Endothelial cell of umbilical vein (primary cell): ENCODE data around the gene NRG3. TPM values are rescaled to one million over a fixed set of nuclear protein-coding genes. Genes with fewer than 3 reads are reported as not detected.

ENCODE experiments used
- BruUV-seq: library from RNA; stranded (reverse); fragments of 400-500 nt; replicated peaks from 2 replicates; lab custom pipeline; 2021; lab: Mats Ljungman, UMichigan
- CTCF ChIA-PET: fragments of 300-600, 350-600 bp; sonication (Branson Sonifier 250); formaldehyde crosslinking; loops from one replicate; lab custom pipeline; 2021; ENCODE audit warnings: antibody characterized with exemption, inconsistent platforms; lab: Charles Lee
- POLR2A ChIA-PET: fragments of 300-600, 350-600 bp; sonication (Branson Sonifier 250); formaldehyde crosslinking; loops from one replicate; lab custom pipeline; 2021; ENCODE audit warnings: antibody characterized with exemption, inconsistent platforms; lab: Charles Lee
- DNase-seq: peaks from one replicate; pipeline ENCODE4 v3.0.0-alpha.2; 2011; ENCODE audit warnings: low read depth, low spot score
- FAIRE-seq: peaks from 2 replicates; lab custom pipeline; 2011; peaks lifted over from hg19 to GRCh38; lab: Jason Lieb, UNC
- H2AFZ ChIP-seq: 2 replicates; pipeline ENCODE4 v1.6.0; 2012; ENCODE audit warnings: low read depth, low read length, control low read depth, inconsistent platforms
- H3K27ac ChIP-seq: 2 replicates; pipeline ENCODE4 v1.5.1; 2011; ENCODE audit warnings: low read depth, mild to moderate bottlenecking, control low read depth, low read length, moderate library complexity; ENCODE audit not compliant: insufficient read depth
- H3K27me3 ChIP-seq, 2 experiments: 2 replicates each; pipeline versions ENCODE4 v1.6.0 to v1.6.1; 2011; ENCODE audit warnings: low read length in 2 of 2, mixed read lengths in 1 of 2; ENCODE audit not compliant: control insufficient read depth in 2 of 2, insufficient read depth in 2 of 2
- H3K36me3 ChIP-seq, 2 experiments: 2 replicates in 1 of 2; 3 replicates in 1 of 2; pipeline ENCODE4 v1.5.1; 2011; ENCODE audit warnings: low read length in 2 of 2, mild to moderate bottlenecking in 1 of 2, moderate library complexity in 1 of 2; ENCODE audit not compliant: control insufficient read depth in 2 of 2, insufficient read depth in 2 of 2; ENCODE audit errors: extremely low read depth in 1 of 2
- H3K4me1 ChIP-seq: 3 replicates; pipeline ENCODE4 v1.5.1; 2011; ENCODE audit warnings: mild to moderate bottlenecking, low read length; ENCODE audit not compliant: control insufficient read depth, insufficient read depth; ENCODE audit errors: extremely low read depth
- H3K4me2 ChIP-seq: 2 replicates; pipeline ENCODE4 v1.6.1; 2011; ENCODE audit warnings: low read length, control low read depth, mixed read lengths; ENCODE audit not compliant: insufficient read depth
- H3K4me3 ChIP-seq, 3 experiments: fragments of 200-600 bp in 1 of 3; sonication (generic), shearing (Covaris generic) in 1 of 3; replicated peaks in 1 of 3; 2 replicates each; pipeline ENCODE4 v1.5.1; 2011 to 2016; ENCODE audit warnings: control low read depth in 3 of 3, low read length in 3 of 3, mild to moderate bottlenecking in 2 of 3, inconsistent platforms in 1 of 3, low read depth in 1 of 3, moderate library complexity in 1 of 3; ENCODE audit not compliant: insufficient read depth in 1 of 3
- H3K79me2 ChIP-seq: 2 replicates; pipeline ENCODE4 v1.6.0; 2012; ENCODE audit warnings: low read length, inconsistent platforms; ENCODE audit not compliant: control insufficient read depth, insufficient read depth
- H3K9ac ChIP-seq: replicated peaks from 2 replicates; pipeline ENCODE3; 2011; ENCODE audit warnings: low read length, control low read depth; ENCODE audit not compliant: insufficient read depth; ENCODE audit errors: extremely low read depth
- H3K9me1 ChIP-seq: replicated peaks from 3 replicates; pipeline ENCODE4 v1.6.0; 2011; ENCODE audit warnings: mild to moderate bottlenecking, low read length; ENCODE audit not compliant: control insufficient read depth, insufficient read depth; ENCODE audit errors: extremely low read depth
- H3K9me3 ChIP-seq: replicated peaks from 2 replicates; pipeline ENCODE4 v1.5.1; 2012; ENCODE audit warnings: low read length, inconsistent platforms; ENCODE audit not compliant: control insufficient read depth, insufficient read depth
- H4K20me1 ChIP-seq: replicated peaks from 2 replicates; pipeline ENCODE3; 2011; ENCODE audit warnings: mild to moderate bottlenecking, low read length; ENCODE audit not compliant: control insufficient read depth, insufficient read depth; ENCODE audit errors: extremely low read depth
- EZH2 ChIP-seq: IDR thresholded peaks from 2 replicates; pipeline ENCODE4 v1.6.1; 2012; ENCODE audit warnings: borderline replicate concordance, low read depth, mild to moderate bottlenecking, moderate library complexity, low read length, inconsistent platforms; ENCODE audit not compliant: severe bottlenecking
- FOS ChIP-seq: IDR thresholded peaks from 2 replicates; pipeline ENCODE4 v1.6.1; 2011; ENCODE audit warnings: mild to moderate bottlenecking, low read length, moderate library complexity, borderline replicate concordance; ENCODE audit not compliant: insufficient read depth
- GATA2 ChIP-seq: IDR thresholded peaks from 2 replicates; pipeline ENCODE4 v1.7.0; 2011; ENCODE audit warnings: low read depth, mild to moderate bottlenecking, moderate library complexity, mixed read lengths, low read length; ENCODE audit not compliant: insufficient read length, insufficient read depth
- JUN ChIP-seq: IDR thresholded peaks from 2 replicates; pipeline ENCODE4 v1.6.1; 2011; ENCODE audit warnings: borderline replicate concordance, low read depth; ENCODE audit not compliant: insufficient read length, insufficient read depth
- MYC ChIP-seq: IDR thresholded peaks from one replicate; pipeline ENCODE4 v1.6.1; 2011; ENCODE audit warnings: mild to moderate bottlenecking, low read depth, low read length
- POLR2A ChIP-seq: IDR thresholded peaks from 2 replicates; pipeline ENCODE4 v1.6.1; 2012; ENCODE audit warnings: low read depth, mild to moderate bottlenecking, control low read depth, low read length
- POLR2AphosphoS5 ChIP-seq: IDR thresholded peaks from 2 replicates; pipeline ENCODE4 v1.6.1; 2012; ENCODE audit warnings: low read depth, mild to moderate bottlenecking, control low read depth, low read length, moderate library complexity; ENCODE audit not compliant: insufficient read depth
- dilution Hi-C: fragments of 300-500 bp; cut with MboI; formaldehyde crosslinking; loops from one replicate; pipeline ENCODE4 v1.15.0; 2019; ENCODE audit warnings: low sequenced_read_pairs; ENCODE audit not compliant: extremely low pct_ligation_motif_present
- intact Hi-C: fragments of 100-400 bp; cut with micrococcal nuclease; formaldehyde crosslinking; loops from one replicate; pipeline ENCODE4 v1.10.0; 2022
- polyA plus RNA-seq, 4 experiments: library from polyadenylated mRNA; depleted of rRNA in 3 of 4; stranded (reverse) in 3 of 4; unstranded in 1 of 4; fragments of >200 nt; gene quantifications; 2 replicates each; pipeline versions ENCODE4 v1.2.1 to v1.2.3, GENCODE V29; 2011 to 2012; ENCODE audit warnings: missing spikeins in 1 of 4
- total RNA-seq: library from RNA; stranded (reverse); gene quantifications from 2 replicates; pipeline ENCODE4 v1.2.3, GENCODE V29; 2021
- TF ChIP-seq, protein P1 (sequence below): IDR thresholded peaks from 2 replicates; pipeline ENCODE4 v1.6.1; 2011; ENCODE audit not compliant: insufficient read depth, insufficient read length
- TF ChIP-seq, protein P2 (sequence below), 2 donors: IDR thresholded peaks; 1 replicate in 1 of 2; 2 replicates in 1 of 2; pipeline ENCODE4 v1.5.1; 2011; ENCODE audit warnings: low read length in 2 of 2, mild to moderate bottlenecking in 2 of 2, moderate library complexity in 2 of 2, control low read depth in 1 of 2, inconsistent platforms in 1 of 2, low read depth in 1 of 2; ENCODE audit not compliant: insufficient read depth in 1 of 2; ENCODE audit errors: extremely low read depth in 1 of 2

NRG3 gene
- total and polyA plus RNA-seq, 2 donors (not counting 3 experiments of a cell fraction or from before 2014, with no cell fraction given), result 1.9 to 3.9 TPM

DNA sequence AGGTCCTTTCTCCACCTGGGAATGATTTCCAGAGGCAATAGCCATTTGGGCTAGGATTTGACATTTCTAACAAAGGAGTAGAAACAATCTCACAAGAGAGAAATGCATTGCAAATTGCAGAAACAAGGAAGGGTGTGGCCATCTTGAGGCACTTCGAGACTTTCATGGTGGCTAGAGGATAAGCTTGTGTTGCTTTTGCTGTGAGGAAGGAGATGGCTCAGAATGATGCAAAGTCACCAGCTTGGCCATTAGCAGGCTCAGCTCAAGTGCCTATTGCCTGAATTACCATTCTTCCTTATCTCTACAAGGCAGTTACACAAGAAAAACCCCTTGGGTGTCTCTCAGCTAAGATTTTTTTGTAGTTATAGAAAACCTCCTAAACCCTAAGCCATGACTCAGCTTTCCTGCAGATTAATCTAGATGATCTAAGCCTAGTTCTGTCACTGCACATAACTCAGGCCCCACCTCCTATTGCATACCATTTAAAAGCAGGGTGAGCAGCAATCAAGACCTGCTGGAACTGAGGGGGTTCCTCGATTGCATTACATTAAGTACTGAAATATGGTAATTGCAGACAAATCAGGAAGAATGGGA, 683.1 kb downstream of the NRG3 start:
- H3K9me3 ChIP-seq, result no peaks in the 10 kb centered on the region
- H4K20me1 ChIP-seq, result no peaks in the 10 kb centered on the region
- peak; percentile 4 for DNase-seq
- H3K9me1 ChIP-seq, result no peaks in the 10 kb centered on the region
- no TSS peak for BruUV-seq
- ChIA-PET POLR2A (no interaction called here), CTCF (no interaction called here)
- H3K9ac ChIP-seq, result no peak overlapping the region
- H3K4me1 ChIP-seq, result no peaks in the 10 kb centered on the region
- intact Hi-C loops (no loop called here), dilution Hi-C loops (no loop called here)
- no peak overlapping the region for H3K4me3 ChIP-seq
- H2AFZ ChIP-seq, result peak overlapping the region; percentile 38
- H3K79me2 ChIP-seq, result no peaks in the 10 kb centered on the region
- no peak overlapping the region for H3K27ac ChIP-seq
- H3K27me3 ChIP-seq, result no peaks in the 10 kb centered on the region
- no peak overlapping the region for H3K4me2 ChIP-seq
- H3K36me3 ChIP-seq, result no peaks in the 10 kb centered on the region
- no peak for FAIRE-seq
- TF ChIP-seq MYC (no peak), JUN (no peak), POLR2AphosphoS5 (no peak), POLR2A (no peak), EZH2 (no peak), GATA2 (peak; percentile 69), FOS (peak; percentile 36)
- TF ChIP-seq, protein P1, sequence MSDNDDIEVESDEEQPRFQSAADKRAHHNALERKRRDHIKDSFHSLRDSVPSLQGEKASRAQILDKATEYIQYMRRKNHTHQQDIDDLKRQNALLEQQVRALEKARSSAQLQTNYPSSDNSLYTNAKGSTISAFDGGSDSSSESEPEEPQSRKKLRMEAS, result no peak
- TF ChIP-seq, protein P2, sequence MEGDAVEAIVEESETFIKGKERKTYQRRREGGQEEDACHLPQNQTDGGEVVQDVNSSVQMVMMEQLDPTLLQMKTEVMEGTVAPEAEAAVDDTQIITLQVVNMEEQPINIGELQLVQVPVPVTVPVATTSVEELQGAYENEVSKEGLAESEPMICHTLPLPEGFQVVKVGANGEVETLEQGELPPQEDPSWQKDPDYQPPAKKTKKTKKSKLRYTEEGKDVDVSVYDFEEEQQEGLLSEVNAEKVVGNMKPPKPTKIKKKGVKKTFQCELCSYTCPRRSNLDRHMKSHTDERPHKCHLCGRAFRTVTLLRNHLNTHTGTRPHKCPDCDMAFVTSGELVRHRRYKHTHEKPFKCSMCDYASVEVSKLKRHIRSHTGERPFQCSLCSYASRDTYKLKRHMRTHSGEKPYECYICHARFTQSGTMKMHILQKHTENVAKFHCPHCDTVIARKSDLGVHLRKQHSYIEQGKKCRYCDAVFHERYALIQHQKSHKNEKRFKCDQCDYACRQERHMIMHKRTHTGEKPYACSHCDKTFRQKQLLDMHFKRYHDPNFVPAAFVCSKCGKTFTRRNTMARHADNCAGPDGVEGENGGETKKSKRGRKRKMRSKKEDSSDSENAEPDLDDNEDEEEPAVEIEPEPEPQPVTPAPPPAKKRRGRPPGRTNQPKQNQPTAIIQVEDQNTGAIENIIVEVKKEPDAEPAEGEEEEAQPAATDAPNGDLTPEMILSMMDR (IDR thresholded peaks at IDR 0.05; ENCODE audit: extremely low read depth in 1 of 2, insufficient read depth in 1 of 2, low read depth in 1 of 2, low read length in 2 of 2), result no peak
